CD4-positive, alpha-beta T cell treated with Interleukin-12 subunit alpha and Interleukin-12 subunit beta, for 1 hour (primary cell): ENCODE measurements around the gene C17orf50.
A peak's percentile ranks its signal among the peaks of the same experiment; 100 is the strongest.

Source experiments
- DNase-seq: peaks from one replicate; pipeline ENCODE4 v3.0.0-alpha.2; 2020

Gene C17orf50

DNA sequence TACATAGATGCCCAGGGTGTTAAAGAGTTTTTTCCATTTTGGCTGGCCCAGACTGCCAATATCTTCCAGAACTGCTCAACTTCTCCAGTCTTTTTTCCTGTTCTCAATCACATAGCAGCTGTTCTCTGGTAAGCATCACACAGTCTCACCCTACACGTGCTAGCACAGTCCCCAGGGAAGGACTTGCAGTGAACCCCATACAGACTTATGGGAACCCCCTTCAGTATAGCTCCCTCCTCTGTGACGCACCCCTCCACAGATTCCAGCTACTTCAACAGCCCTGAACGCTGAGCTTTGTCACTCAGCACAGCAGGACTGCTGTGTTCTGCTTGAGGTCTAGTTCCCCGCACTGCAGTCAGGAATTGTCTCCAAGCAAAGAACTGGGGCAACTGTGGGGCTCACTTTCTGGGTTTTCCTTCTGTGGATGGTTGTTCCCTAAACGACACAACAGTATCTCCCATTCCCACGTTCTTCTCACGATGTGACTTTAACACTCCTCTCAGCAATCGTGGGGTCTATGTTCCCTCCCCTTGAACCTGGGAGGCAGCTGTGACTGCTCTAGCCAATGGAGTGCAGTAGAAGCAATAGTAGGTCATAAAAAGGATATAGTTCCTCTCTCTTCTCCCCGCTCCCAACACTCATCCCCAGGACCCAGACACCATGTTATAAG, 31.1 kb downstream of the C17orf50 start:
- no peak for DNase-seq

DNA sequence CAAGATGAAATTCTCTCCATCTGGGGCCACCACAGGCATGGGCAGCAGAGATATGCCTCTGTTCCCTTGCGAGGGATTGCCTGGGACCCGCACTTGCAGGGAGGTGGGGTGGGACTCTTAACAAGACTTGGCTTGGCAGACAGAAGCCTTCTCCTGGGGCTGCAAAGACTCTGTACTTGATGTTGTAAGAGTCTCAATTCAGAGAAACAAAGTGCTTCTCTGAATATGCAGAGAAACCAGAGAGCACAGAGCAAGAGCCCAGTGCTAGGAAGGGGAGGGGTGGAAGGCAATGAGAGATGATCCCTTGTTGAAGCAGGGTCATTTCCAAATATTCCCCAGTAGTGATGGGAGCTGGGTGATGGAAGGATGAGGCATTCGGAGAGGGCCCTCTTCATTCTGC, 32.6 kb downstream of the C17orf50 start:
- DNase-seq: no peak

DNA sequence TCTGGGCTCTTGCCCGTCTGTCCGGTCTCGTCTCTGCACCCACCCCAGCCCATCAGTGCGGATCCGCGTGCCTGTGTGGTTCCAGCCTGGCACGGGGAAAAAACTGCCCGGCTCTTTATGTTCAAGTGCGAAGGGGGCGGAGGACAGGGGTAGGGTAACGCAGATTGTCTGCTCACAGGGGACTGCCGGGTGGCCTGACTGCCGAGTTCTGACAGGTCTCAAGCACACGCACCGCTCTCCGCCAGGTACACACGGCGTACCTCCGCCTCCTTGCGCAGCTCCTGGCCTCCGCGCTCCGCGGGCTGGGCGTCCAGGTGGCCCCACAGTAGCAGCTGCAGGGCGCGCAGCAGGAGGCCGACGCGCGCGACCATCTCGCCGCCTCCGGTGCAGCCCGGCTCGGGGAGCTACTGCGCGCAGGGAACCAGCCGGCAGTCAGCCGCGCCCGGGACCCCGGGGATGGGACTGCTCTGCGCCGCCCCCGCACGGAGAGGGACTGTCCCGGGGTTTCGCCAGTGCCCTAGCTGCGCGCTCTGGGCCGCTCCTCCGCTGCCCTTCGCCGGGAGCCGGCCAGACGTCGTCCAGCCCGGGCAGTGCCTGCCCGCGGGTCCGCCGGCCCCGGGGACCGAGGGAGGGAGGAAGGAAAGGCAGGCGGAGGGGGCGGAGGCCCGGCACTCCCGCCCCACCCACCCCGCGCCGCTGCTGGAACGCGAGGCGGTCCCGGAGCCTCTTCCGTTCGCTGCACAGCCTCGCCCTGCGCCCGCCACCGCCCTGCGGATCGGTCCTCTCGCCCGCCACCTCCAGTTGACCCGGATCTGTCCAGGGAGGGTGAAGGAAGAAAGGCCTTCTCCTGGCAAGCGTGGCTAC, 34.6 kb downstream of the C17orf50 start, which contains the start of gene MMP28:
Gene MMP28 (minus strand): TSS at position 635 of the 864 bp plus-strand sequence. CDS start 264 bp downstream, at position 371.
- DNase-seq: peak; percentile 22

DNA sequence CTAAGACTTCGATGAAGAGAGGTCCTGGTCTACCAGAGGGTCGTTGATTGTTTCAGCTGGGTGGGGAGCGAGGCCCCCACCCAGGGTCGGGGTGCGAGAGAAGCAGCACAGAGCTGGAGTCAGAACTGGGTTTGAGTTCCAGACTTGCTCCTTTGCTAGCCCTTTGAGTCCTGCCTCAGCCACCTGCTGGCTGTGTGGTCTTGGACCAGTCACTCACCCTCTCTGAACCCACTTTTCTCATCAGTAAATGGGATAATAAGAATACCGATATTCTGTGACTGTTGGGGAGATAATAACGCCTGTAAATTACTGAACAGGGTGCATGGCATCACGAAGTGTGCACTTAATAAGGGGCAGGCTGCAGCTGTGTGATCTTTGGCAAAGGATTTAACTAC, 35.2 kb downstream of the C17orf50 start:
- no peak for DNase-seq

DNA sequence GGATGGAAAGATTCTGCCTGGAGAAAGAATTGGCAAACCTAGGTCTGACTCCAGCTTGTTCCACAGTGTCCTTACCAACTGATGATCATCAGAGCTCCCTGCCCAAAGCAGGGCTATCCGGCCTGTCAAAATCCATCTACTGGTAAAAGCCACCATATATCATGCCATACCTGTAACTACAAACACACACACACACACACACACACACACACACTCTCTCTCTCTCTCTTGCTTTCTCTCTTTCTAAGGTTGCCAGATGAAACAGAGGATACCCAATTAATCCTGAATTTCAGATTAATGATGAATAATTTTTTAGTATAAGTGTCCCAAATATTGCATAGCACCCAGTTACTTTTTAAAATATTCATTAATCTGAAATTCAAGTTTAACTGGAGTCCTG, 36.3 kb downstream of the C17orf50 start:
- no peak for DNase-seq

DNA sequence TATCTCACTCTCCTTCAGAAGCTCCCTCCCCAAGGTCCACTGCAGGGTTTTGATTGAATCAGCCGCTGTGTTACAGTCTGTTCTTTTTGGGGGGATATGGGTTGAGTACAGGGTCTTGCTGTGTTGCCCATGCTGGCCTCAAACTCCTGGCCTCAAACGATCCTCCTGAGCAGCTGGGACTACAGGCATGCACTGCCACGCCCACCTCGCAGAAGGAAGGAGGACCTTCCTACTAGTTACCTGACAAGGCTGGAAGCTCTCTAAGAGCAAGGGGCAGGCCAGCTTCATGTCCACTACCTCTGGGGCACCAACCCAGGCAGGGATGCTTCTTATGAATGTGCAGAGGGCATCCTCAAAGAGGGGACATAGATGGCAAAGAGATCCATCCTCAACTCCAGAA, 36.7 kb downstream of the C17orf50 start:
- DNase-seq: no peak

DNA sequence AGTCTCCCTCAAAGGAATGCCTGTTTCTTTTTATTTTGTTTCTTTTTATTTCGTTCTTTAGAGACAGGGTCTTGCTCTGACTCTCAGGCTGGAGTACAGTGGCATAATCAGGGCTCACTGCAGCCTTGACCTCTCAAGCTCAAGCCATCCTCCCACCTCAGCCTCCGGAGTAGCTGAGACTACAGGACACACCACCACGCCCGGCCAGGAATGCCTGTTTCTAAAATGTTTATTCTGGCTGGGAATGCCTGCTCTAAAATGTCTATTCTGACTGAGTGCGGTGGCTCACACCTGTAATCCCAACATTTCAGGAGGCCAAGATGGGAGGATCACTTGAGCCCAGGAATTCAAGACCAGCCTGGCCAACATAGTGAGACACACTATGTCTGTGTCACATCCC, 37.2 kb downstream of the C17orf50 start:
- DNase-seq: no peak

DNA sequence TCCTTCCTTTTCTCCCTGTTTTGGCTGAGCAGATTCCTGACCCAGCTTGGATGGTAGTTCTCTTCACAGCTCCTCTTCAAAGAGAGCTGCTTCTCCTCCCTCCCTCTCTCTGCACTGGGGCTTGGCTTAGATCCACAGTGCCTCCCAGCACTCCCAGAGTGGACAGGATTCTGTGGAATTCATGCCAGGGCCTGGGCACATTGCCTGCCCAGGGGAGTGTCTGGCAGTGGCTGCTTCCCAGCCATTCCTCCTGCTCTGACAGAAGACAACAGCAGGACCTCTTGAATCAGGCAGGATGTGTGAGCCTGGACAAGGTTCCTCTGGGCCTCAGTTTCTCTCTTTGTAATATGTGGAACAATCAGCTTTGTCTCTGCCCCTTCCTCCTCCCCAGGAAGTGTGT, 39.3 kb downstream of the C17orf50 start:
- no peak for DNase-seq

DNA sequence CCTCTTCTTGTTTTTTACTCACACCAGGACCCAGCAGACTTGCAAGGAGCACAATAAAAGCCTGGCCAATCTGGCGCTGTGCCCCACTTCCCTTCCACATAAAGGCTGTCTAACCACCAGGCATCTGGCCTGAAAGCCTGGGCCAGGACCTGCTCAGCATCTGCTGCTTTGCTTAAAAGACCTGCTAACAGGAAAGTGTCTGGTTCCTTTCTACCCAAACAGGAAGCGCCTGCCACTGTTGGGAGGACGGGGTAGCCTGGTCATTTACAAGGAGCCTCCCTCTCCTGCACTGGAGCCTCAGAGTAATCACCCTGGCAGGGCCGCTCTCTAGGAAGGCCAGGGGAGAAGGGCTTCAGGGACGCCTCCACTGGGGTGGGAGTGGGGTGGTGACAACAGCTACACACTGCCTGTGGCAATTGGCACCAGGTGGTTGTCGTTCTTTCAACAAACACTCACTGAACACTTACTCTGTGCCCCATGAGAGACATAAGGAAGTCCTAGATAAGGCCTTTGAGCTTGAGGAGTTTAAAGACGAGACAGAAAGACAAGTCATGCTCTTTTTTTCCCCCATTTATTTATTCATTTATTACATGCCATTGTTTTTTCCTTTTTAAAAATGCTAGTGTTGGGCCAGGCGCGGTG, 41.0 kb downstream of the C17orf50 start:
- DNase-seq: no peak

DNA sequence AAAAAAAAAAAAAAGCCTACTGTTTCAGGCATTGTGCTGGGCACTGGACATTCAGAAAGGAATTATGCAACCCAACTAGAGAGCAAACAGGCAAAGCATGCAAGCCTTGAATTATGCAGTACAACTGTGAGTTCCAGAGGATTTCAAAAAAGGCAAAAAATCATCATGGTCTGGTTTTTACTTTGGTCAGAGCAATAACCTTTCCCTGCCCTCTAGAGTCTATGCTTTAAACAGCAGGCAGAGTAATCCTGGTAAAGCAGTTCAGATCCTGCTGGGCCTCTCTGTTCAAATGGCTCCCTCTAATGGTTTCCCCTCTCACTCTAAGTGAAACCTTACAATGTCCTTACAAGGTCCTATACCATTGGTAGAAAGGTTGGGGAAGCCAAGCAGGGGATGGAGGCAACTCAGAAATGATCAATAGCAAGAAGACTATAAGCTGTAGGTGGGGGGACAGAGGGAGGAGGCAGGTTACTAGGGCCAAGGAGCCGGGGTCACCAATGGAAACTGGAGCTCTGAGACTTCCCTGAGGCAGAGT, 44.0 kb downstream of the C17orf50 start:
- peak; percentile 79 for DNase-seq

DNA sequence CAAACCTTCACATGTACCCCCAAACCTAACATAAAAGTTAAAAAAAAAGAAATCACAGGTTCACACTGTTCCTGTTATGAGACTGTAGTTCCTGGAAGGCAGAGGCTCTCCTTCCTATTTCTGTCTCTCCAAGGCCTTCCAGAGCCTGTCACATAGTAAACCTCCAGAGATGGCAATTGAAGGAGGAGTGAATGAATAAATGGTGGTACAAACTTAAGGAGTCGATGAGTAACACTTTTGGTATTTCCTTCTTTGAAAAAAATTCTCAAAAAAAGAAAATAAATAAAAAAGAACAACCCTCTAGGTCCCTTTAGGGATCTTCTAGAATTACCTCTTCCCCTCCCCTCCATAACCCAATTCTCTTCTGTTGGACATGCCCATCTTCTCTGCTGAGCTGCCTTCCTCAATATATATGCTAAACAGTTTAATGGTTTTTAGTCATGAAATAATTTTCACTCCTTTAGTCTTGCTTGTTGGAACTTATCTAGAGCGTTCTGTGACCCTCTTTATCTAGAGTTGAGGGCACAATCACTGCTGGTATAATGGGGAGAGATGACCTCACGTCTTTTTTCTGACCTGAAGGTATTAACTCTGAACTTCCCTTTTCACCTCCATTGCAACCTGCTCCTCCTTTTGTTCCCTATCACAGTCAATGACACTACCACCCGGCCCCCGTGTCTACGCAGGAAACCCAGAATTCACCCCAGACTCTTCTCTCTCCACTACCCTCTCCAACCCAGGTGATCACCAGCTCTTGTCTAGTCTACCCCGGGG, 46.9 kb downstream of the C17orf50 start:
- no peak for DNase-seq

DNA sequence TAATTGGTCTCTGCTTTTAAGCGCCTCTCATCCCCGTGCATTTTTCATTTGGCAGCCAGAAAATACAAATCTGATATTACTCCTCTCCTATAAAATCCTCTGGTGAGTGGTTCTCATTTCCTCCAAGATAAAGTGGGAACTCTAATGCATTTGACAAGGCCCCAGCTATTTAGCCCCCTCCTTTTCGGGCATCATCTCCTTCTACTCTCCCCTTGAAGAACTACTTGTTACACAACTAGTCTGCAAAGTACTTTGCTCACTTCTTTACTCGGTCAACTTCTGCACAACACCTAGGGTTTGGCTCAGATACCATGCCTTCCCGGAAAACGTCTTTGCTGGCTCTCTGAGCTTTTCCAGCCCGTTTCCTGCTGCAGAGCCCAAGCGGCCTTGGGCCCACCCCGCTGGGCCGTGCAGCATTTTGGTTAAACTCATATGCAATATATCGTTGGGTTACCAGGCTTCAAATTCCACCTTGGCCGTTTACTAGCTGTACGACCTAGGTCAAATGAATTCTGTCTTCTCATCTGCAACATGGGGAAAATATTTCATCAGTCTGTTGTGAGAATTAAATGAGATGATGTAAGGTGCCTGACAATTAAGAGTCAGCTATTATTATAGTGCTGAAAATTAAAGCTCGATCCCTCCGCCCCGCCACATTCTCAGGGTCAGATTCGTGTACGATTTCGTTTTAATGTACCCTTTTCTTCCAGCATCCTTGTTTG, 47.7 kb downstream of the C17orf50 start:
- DNase-seq: no peak

DNA sequence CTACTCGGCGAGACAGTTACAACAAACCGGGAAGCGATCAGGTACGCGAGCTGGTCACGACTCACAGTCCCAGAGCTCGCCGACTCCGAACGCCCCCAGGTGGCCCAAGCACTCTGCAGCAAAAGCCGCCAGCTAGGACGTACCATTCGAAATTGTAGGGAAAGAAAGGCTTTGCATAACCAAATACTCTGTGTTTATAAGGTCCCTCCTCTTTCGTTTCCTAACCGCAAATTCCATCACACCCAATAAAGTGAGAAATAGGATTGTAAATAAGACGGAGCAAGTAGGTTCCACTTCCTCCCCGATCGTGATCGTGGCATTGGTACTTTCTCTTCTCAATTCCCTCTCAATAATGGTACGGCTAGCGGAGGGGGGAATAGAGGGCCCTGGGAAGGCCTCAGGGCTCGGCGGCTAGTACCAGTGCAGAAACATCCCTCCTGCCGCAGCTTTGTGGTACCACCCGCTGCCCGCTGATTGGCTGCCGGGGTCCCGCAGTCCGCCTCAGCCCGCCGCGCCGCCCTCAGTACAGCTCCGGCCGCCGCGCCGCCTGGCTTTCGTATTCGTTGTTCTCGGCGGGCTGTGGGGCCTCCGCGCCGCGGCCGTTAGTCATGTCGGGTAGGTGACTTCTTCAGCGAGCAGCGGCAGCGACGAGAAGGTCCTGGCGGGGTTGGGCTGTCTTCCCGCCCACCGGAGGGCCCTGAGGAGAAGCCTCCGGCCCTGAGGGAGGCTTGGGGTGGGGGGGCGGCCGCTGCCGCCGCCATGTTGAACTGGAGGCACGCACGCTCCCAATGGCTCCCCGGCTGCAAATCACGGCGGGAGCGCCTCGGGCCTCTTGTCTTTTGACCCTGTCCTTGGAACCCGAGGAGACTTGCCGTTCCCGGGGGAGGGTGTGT, 48.5 kb downstream of the C17orf50 start, which contains the start of gene TAF15:
Gene TAF15 (plus strand): TSS at position 523 of the 893 bp plus-strand sequence. CDS start 86 bp downstream, at position 609.
- peak; percentile 97 for DNase-seq

DNA sequence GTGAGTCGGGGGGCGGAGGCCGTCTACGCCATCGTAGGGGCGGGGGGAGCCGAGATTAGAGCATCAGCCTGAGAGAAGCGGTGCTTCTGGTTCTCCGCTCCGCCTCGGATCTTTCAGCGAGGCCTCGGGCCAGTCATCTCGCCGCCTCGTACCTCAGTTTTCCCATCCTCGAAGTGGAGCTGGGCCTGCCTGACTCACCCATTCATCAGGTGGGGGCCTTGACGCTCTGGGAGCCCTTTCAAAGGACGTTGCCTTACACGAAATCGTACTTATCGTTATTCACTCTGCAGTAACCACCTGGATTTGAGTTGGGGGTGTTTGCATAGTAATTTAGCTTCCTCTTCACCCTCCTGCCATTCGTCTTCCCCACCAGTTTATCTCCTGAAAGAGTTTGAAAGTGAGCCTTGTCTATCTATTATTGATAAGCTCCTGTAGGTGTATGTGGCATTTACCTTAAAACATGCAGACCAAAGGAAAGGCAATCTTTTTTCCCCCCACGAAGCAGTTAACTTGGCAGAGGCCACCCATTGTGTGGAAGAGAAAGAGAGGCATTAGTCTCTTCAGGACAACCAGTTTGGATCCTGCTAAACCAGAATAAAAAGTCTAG, 49.3 kb downstream of the C17orf50 start:
- no peak for DNase-seq

DNA sequence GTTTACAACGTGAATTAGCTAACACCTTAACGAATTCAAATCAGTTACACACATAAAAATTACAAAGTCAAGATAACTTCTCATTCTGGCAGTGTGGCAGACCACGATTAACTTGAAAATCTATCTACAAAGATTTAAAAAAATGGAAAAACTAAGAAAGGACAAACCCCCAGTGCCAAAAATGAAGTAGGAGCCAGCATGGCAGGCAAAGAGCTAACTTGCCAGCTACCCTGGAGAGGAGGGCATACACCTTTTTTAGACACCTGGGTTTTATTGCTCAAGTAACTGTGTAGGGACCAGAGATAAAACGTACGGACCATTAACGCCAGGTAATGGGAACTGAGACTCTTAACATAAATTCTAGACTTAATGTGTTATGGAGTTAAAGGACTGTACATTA, 51.1 kb downstream of the C17orf50 start:
- no peak for DNase-seq

DNA sequence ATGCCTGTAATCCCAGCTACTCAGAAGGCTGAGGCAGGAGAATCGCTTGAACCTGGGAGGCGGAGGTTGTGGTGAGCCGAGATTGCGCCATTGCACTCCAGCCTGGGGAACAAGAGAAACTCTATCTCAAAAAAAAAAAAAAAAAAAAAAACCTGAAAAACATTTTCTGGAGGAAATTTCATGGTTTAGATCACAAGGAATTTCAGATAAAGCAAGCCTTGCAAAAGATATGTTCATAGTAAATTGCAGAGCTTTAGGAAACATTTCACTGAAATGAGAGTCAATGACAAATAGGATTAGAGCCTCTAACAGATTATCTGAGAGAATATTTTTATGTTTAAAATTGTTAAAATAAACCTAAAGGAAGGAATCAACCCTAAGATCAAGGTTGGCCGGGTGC, 51.8 kb downstream of the C17orf50 start:
- no peak for DNase-seq
